H4 (cell line): ENCODE results near the gene ELAC1. TPM values are rescaled to one million over a fixed set of nuclear protein-coding genes. Genes with fewer than 3 reads are reported as not detected.
"Not testable (repeated sequence)": the region's sequence is repeated elsewhere in the genome, so short reads cannot be mapped to it uniquely, and the experiment has no call there.

Experiments
- DNase-seq: peaks from one replicate; pipeline ENCODE4 v3.0.0-alpha.2; 2015; ENCODE audit warnings: low spot score
- total RNA-seq: library from RNA; depleted of rRNA; stranded (reverse); fragments of >200 nt; shearing (Covaris generic); gene quantifications from 2 replicates; pipeline ENCODE4 v1.2.3, GENCODE V29; 2014; rRNA removed

ELAC1 gene
- total RNA-seq = 5.2 and 8.5 TPM in 2 replicates

- DNase-seq = peak; percentile 48
These were observed at the start of gene ELAC1 for GRCh38 chr18:50967714-50968661. Gene ELAC1 (plus strand): TSS chr18:50968040. CDS start chr18:50974405, 6,365 bp downstream.

- no peak for DNase-seq
These were observed 49.7 kb upstream of the ELAC1 start for GRCh38 chr18:50918153-50918552.

GRCh38 chr18:50924372-50924771, 43.5 kb upstream of the ELAC1 start:
- no peak for DNase-seq

GRCh38 chr18:50926521-50926920, 41.3 kb upstream of the ELAC1 start:
- DNase-seq = no peak

- DNase-seq = no peak
These were observed 39.3 kb upstream of the ELAC1 start for GRCh38 chr18:50928551-50928950.

GRCh38 chr18:50933684-50934083, 34.2 kb upstream of the ELAC1 start:
- DNase-seq = no peak

GRCh38 chr18:50934545-50935211, 33.2 kb upstream of the ELAC1 start:
- DNase-seq = no peak

- no peak for DNase-seq
These were observed 32.2 kb upstream of the ELAC1 start for GRCh38 chr18:50935493-50936191.

GRCh38 chr18:50937183-50937582, 30.7 kb upstream of the ELAC1 start:
- no peak for DNase-seq

- DNase-seq = no peak
These were observed 28.9 kb upstream of the ELAC1 start for GRCh38 chr18:50938912-50939311.

- no peak for DNase-seq
These were observed 23.5 kb upstream of the ELAC1 start for GRCh38 chr18:50944245-50944932.

GRCh38 chr18:50945918-50946317, 21.9 kb upstream of the ELAC1 start:
- not testable (repeated sequence) for DNase-seq

GRCh38 chr18:50947899-50948298, 19.9 kb upstream of the ELAC1 start:
- no peak for DNase-seq

- no peak for DNase-seq
These were observed 18.7 kb upstream of the ELAC1 start for GRCh38 chr18:50949185-50949584.

GRCh38 chr18:50950626-50951025, 17.2 kb upstream of the ELAC1 start:
- no peak for DNase-seq

- DNase-seq = no peak
These were observed 14.0 kb upstream of the ELAC1 start for GRCh38 chr18:50953822-50954221.

- DNase-seq = no peak
These were observed 12.6 kb upstream of the ELAC1 start for GRCh38 chr18:50955253-50955652.

GRCh38 chr18:50956116-50956515, 11.7 kb upstream of the ELAC1 start:
- DNase-seq = no peak

GRCh38 chr18:50961974-50962373, 5.9 kb upstream of the ELAC1 start:
- no peak for DNase-seq

- no peak for DNase-seq
These were observed 1.6 kb downstream of the ELAC1 start for GRCh38 chr18:50969448-50969847.

- no peak for DNase-seq
These were observed 2.2 kb downstream of the ELAC1 start for GRCh38 chr18:50970006-50970405.

- DNase-seq = not testable (repeated sequence)
These were observed 4.6 kb downstream of the ELAC1 start for GRCh38 chr18:50972404-50972803.
